HG02885 (cell line): ENCODE data around the gene NAPG.
A peak's percentile ranks its signal among the peaks of the same experiment; 100 is the strongest.
"Not testable (repeated sequence)": the region's sequence is repeated elsewhere in the genome, so short reads cannot be mapped to it uniquely, and the experiment has no call there.

ENCODE experiments used
- ATAC-seq: cut with Tn5 transposase; IDR thresholded peaks from one replicate; pipeline ENCODE4 v1.9.1; 2021; ENCODE audit warnings: mild to moderate bottlenecking; ENCODE audit not compliant: unreplicated experiment, poor library complexity

The NAPG gene

DNA sequence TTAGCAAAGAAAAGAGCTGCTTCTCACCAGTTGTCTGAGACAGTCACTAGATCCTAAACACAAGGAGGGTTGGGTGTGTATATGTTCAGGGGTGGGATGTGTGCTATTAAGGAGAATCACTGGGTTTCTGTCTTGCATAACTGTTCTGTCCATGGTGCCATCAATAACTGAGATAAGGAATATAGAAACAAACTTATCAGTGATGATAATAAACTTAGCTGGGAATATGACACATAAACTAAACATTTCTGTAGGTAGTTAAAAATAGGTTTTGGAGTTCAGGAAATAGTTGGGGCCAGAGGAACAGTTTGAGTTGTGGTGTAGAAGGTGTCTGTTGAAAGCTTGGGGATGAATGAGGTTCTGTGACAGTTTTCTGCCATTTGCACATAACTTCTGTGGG is 17.4 kb downstream of the NAPG start:
- ATAC-seq, result no peak

DNA sequence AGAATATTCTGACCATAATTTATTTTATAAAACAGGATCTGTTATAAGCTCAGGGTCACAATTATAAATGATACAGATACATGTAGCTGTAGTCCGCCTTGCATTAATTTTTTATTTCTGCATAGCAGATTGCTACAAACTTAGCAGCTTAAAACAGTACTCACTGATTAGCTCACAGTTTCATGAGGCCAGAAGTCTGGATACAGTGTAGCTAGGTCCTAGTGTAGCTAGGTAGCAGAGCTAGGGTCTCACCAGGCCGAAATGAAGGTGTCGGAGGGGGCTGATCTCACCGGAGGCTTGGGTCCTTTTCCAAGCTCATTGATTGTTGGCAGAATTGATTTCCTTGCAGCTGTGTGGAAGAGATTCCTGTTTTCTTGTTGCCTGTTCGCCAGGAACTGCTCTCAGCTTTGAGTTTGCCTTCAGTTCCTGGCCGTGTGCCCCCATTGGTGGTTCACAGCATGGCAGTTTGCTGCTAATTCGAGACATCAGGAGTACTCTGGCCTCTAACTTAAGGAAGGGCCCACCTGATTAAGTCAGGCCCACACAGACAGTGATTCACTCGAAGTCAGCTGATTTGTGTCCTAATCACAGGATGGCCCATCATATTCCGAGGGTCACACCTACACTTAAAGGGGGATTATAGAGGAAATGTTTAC is 18.4 kb downstream of the NAPG start:
- no peak for ATAC-seq

DNA sequence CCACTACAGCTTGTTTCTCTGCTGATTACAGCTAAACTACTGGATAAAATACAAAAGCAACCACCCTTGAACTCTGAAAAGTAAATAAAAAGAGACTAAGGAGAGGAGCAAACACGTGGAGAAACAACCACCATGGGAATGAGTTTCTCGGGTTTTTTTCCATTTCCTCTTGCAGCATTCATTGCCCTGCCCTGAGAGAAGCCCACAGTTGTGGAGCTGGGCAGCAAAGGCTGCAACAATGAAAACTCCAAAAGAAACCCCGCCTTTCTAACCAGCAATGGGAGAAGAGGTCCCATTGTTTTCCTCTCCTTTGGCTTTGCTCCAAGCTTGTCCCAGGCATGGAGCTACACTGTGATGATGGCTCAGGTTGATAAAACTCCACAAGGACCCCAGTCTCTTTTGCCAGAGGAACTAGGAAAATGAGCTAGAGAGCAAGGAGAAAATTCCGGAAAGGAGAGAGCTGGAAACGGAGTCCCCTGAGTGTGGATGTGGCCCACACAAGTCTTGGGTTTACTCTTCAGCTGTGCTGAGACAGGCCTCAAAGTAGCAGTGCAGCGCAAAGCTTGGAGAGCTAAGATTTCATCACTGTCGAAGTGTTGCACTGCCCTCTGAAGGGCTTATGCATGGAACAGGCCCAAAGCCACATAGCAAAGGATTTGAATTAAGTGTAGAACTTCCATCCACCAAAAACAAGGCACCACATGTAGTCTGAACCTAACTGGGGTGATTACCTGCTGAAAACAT is 20.9 kb downstream of the NAPG start:
- ATAC-seq, result no peak

DNA sequence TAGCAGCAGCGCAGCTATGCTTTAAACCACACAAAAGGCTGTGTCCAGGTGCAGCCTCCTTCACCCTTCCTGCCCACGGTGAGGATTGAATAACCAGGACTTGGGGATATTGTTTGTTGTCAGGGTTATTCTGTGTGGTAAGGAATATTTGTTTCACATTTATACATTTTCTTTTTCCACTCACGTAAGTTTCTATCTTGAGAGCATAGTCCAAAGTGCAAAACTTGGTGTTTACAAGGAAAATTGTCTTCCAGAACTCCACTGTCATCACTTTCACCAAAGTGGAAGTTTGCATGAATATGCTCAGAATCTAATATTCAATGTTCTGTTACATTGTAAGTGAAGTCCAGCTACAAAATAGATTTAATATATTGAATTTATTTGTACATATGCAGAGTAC is 26.4 kb downstream of the NAPG start:
- no peak for ATAC-seq

DNA sequence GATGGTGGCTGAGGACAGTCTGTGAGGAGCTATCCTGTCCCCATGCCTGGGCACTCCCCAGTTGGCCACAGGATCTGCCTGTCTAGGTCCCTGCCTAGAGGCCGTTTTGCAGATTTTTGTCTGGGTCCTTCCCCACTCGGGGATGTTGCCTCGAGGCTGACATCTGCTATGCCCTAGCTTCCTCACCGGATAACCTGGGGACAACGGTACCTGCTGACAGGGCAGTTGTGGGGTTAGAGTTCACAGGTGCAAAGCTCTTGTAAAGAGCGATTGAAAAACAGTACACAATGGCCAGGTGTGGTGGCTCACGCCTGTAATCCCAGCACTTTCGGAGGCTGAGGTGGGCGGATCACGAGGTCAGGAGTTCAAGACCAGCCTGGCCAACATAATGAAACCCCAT is 30.4 kb downstream of the NAPG start:
- not testable (repeated sequence) for ATAC-seq

DNA sequence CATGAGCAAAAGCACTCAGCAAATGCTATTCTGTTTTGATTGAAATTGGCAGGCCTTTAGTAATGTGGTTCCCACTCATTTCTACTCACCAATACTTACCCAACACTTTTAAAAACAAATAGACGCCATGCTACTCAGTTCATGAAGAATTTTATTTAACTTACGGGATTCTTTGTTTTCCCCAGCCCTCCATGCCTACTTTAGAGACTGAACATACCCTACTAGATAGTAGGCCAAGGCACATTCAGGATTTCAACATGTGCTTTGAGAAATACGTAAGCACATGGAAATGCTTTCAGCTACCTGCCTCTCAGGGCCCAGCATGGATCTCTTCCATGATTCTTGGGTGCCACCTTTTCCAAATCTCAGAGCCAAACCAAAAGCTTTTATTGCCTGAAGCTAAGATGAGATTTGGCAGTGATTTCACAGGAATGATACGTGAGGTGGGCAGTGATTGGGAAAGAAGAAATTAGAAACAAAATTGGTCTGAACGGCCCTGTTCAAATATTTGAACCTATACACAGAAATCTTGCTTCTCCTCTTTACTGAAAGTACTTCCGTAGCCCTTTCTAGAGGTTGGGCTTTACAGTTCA is 31.4 kb downstream of the NAPG start:
- no peak for ATAC-seq

DNA sequence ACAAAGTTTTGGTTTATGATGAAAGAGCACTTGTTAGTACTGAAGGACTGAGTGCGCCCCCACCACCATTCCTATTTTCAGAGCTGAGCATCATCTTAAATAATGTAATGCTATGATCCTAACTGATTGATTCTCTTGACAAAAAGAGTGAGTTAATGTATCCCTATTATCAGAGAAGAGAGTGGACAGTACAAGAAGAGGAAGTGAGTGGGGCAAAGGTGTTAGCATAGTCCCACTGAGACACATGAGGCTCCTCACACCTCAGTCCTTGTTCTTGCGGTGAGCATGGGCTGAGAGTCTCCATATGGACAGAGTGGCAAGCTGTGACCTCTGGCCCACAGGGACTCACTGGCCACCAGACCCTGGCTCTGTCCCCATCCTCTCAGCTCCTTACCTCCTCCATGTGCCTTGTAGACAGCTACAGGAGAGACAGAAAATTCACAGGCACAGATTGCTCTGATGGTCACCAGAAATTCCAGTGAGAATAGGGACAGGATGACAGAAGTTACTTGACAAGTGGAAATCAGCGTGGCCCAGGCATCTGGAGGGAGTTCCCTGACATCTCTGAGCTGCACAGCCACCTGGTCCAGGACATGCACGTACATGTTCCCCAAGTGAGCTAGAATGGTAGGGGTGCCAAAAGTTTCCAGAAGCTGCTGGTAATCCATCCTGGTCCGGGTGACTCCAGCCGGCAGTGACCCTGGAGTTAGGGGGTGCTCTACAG is 32.6 kb downstream of the NAPG start:
- ATAC-seq, result no peak

DNA sequence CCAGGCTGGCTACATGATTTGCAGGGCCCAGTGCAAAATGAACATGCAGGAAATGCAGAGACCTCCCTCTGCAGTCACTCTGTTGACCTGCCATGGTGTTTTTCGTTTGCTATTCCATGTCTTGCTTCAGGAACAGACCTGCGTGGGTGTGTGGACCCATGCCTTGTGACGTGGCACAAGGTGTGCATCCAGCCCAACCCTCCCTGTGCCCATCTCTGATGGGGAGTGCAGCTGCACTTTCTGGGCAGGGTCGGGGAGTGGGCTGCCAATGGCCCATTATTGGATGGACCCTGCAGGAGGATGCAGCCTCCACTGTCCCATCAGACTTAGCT is 33.1 kb downstream of the NAPG start:
- ATAC-seq, result no peak

DNA sequence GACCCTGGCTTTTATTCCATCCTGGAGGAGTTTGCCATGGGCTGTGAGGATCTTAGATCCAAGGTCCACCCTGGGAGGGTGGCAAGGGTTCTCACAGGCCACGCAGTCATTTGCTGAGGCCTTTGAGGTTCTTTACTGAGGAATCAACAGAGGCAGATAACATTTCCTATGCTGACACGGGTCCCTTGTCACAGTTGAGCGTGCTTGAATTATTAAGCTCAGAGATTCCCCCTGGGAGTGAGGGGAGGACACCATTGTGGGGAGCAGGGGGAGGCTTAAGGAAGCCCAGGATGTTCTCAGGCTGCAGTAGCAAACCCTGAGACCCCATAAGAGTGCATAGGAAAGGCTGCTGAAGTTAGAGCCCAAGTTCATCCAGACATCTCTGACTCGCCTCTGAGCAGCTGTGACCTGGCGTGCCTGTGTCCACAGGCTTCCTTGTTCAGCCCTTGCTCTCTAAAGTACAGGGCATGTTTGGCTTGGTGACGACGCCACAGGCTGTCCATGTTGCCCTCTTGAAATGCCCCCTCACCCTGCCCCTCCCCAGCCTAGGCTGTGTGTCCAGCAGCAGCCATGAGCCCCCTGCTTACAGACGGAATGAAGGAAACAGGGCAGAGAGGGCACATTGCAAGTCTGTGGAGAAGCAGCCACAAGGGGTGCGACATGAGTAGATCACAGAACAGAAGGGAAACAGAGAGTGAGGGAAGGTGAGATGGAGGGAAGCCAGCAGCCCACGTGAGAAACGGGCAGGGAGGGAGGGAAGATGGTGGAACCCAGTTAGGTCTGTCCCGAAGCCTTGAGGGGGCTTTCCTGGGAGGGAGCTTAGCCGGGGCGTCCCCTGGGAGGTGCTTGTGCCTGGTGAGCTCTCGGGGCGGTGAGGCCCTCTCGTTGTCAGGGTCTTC is 34.0 kb downstream of the NAPG start:
- peak; percentile 55 for ATAC-seq

DNA sequence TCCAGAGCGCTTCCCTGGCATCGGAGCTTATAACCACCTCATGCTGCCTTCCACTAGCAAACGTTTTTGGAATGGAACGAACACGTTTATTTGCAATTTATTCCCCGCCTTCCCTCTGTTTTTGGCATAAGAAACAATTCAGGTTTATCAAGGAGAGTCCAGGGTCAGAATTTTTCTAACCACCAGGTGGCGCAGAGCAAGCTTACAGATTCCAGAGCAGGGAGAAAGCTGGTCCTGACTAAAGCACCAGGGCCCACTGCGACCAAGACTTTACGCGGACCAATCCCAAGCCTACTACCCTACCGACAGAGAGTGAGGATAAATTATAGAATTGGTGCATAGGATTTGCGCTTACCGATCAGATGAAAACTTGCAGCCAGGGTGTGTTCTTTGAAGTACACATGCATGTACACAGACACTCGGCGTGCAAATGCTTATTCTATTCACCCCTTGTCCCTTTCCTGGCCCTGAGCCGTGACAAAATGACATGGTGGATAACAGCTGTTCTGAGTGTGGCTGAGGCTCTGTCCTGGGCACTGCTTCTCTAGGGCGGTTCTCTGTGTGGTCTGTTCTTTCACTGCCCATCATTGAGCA is 34.7 kb downstream of the NAPG start:
- ATAC-seq, result peak; percentile 62

DNA sequence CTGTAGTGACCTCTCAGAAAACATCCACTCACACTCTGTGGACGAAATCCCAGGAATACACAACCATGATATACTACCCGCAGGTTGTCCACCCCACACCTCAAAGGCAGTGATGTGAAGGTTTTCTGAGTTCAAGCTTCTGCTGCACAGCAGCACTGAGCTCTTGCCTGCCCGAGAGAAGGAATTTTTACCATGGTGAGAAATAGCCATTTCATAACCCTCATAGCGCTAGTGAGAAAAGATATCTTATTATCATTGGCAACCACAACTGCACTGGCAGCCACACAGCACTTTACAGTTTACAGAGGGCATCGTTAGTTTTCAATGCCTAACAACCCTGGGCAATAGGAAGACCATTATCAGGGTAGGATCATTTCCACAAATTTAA is 36.9 kb downstream of the NAPG start:
- no peak for ATAC-seq

DNA sequence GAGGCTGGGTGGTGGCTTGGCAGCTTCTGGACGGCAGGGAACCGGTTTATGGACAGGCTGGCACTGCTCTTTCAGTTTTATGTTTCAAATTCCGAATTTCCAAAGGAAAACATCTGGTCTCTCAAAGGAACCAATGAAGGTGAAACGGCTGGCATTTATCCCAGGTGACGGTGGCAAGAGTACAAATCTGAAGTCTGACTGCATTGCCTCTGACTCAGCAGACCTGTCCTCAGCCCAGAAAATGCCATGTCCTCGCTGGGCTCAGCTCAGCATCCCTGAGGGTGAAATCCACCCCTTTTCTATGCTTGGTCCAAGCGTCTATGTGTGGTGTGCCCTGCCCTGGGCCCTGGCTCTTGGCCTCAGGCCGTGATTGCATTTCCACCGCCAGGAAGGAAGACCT is 38.1 kb downstream of the NAPG start:
- ATAC-seq, result no peak

DNA sequence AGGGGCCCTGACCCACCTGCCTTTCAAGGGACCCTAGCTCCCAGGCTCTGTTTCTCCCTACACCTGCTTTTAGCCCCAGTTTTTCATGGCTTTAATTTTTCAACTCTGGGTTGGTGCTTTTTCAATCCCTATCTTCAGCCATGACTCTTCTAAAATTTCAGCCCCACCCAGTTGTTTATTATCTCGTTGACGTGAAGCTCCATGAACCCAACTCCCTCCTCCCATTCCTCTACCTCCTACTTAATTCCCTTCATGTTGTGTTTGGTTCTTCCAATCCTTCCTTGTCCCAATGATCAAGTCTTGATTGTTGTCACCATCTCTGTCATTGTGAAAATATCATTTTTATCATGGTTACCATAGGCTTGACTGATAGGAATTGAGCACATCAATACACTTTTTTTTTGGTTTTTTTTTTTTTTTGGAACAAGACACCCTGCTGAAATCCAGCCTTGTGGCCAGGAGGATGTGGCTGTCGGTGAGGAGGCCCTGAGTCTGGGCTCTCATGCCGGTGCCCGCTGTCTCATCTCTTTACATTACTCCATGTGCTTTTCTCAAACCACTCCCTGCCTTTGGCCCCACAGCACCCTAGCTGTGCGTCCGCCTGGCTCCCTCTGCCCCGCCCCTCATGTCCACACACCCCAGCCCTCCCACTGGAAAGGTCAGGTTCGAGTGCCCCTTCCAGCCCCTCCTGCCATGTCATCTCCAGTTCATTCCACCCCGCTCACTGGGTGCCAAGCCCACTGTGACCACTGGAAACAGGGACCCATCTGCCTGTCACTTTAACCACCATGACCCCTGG is 39.3 kb downstream of the NAPG start:
- no peak for ATAC-seq

DNA sequence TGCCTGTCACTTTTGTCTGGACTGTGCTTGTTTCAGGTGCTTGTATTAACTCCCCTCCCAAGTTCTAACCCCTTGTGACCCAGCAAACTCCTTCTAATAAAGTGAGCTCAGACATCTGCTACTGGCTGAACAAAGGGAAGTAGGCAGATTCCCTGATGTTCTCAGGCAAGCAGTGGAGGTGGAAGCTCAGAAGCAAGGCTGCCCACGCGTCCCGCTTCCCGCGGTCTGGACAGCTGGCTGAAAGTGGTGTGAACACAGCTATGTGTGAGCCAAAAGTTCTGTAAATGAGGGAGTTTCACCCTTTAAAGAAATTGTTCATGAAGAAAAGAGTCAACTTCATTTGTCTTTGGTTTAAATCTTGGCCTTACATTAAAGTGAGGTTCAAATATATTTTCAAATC is 40.0 kb downstream of the NAPG start:
- no peak for ATAC-seq

DNA sequence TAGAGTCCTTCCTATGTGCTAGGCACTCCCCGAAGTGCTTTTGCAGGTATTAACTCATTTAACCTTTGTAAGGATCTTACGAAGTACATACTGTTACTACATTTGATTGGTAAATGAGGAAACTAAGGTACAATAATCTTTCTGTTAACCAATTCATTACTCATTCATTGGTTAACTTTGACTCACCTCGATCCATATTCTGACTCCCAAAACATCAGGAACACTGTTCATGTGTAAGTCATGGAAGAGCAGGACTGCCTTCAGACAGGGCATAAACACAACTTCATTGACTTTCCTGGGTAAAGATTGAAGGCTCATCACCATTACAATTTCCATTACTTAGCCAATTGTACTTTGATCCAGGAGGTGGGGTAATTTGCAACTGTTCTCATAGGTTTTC is 40.6 kb downstream of the NAPG start:
- no peak for ATAC-seq

DNA sequence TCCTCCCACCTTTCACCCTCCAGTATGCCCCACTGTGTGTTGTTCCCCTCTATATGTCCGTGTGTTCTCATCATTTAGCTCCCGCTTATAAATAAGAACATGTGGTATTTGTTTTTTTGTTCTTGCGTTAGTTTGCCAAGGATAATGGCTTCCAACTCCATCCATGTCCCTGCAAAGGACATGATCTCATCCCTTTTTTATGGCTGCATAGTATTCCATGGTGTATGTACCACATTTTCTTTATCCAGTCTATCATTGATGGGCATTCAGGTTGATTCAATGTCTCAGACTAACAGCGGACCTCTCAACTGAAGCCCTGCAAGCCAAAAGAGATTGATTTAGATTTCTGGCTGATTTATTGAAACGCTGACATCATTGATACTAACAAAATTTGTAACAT is 44.1 kb downstream of the NAPG start:
- ATAC-seq, result not testable (repeated sequence)

DNA sequence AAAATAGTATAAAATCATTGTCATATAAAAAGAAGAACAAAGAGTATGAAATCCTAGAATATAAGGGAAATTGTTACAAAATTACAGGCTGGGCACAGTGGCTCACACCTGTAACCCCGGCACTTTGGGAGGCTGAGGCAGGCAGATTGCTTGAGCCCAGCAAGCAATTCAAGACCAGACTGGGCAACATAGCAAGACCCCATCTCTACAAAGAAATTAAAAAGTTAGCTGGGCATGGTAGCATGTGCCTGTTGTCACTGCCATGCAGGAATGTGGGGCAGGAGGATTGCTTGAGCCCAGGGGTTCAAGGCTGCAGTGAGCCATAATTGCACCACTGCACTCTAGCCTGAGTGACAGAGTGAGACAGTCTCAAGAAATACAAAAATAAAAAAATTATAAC is 44.8 kb downstream of the NAPG start:
- no peak for ATAC-seq

DNA sequence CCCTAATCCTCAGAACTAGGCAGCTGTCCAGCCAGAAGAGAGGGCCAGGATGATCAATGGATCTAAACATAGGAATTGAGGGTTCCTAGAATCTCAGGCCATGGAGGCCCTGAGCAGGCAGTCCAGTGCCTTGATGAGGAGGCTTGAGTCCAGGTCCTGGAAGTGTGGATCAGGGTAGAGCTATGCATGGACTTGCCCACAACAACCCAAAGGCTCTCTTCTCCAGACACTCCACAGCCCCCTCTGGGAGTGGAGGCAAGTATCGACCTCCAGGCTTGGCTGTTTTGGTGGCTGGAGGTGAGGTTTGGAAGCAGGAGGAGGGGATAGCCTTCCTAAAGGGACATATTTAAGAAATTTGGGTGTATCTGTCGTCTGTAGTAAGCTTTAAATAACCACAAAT is 45.7 kb downstream of the NAPG start:
- no peak for ATAC-seq

DNA sequence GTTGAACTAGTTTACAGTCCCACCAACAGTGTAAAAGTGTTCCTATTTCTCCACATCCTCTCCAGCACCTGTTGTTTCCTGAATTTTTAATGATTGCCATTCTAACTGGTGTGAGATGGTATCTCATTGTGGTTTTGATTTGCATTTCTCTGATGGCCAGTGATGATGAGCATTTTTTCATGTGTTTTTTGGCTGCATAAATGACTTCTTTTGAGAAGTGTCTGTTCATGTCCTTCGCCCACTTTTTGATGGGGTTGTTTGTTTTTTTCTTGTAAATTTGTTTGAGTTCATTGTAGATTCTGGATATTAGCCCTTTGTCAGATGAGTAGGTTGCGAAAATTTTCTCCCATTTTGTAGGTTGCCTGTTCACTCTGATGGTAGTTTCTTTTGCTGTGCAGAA is 47.4 kb downstream of the NAPG start:
- ATAC-seq, result not testable (repeated sequence)
